ENCODE results near the gene WNT8B.

DNA sequence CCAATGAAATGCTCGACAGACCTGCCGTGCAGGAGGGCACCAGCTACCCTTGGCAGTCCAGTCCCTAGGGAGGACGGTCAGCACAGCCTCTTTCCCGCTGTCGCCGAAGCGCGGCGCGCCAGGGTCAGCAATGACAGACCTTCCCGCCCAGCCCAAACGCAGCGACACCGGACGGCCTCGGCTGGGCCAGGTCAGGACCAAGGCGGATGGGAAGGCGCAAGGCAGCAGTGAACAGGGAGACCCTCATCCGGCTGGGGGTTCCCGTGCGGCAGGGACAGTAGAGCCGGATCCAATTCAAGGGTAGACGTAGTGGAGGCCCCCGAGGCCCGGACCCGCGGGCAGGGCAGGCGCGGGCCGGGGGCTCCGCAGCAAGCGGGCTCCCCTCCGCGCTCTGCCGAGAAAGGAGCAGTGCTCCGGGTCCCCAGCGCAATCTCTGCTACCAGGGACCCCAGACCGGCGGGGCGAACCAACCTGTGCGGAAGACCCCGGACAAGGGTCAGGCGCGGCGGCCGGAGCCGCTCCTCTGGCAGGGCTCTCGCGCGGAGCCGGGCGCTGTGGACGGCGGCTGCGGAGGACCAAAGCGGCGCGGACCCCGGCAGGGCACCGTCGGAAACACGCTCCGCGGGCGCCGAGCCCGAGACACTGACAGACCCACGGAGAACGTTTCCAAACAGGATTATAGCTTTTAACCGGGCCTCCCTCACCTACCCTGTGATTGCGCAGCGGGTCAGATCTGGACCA is 56.7 kb downstream of the WNT8B start, which contains the start of gene SEC31B:
- TF ChIP-seq CTCF (IDR thresholded peaks at IDR 0.05; ENCODE audit: insufficient read depth, low read length, poor library complexity, severe bottlenecking) (no peak), EZH2phosphoT487 (conservative IDR thresholded peaks at IDR 0.05; ENCODE audit: low read length) (no peak)

All from SU-DHL-6 (cell line).